ENCODE measurements around the gene CADPS. TPM values are rescaled to one million over a fixed set of nuclear protein-coding genes. Genes with fewer than 3 reads are reported as not detected.

The CADPS gene
- polyA plus RNA-seq, 1 of the 3 experiments (the other 2 are of a cell fraction) = 5.8 TPM

GRCh38 chr3:62361824-62362223 is 513.4 kb downstream of the CADPS start:
- H3F3A ChIP-seq (replicated peaks; ENCODE audit: insufficient read depth) = no peaks in the 10 kb centered on the region
- no peak overlapping the region for H3K9ac ChIP-seq
- no peak for DNase-seq
- H3K27me3 ChIP-seq (ENCODE audit: insufficient read depth) = peaks cover 7% of the 10 kb centered on the region; the same call in 1 of the 2 replicates
- H3K4me3 ChIP-seq (ENCODE audit: low read depth in 2 of 2, low read length in 1 of 2) = no peak overlapping the region
- H2AFZ ChIP-seq (ENCODE audit: low read depth) = no peak overlapping the region
- H3K36me3 ChIP-seq (replicated peaks in 1 of 2; ENCODE audit: control insufficient read depth in 1 of 2, insufficient read depth in 2 of 2, low read length in 1 of 2) = no peaks in the 10 kb centered on the region
- POLR2A ChIA-PET = no interaction called here
- H3K9me2 ChIP-seq = no peaks in the 10 kb centered on the region
- H3K27ac ChIP-seq (ENCODE audit: low read depth in 2 of 2, low read length in 1 of 2) = no peak overlapping the region
- H3K4me1 ChIP-seq (ENCODE audit: control insufficient read depth in 1 of 2, insufficient read depth in 2 of 2, low read depth in 1 of 2, low read length in 1 of 2) = no peaks in the 10 kb centered on the region
- CTCF ChIA-PET = no interaction called here
- H3K79me2 ChIP-seq (ENCODE audit: insufficient read depth) = no peaks in the 10 kb centered on the region
- H3K9me3 ChIP-seq = no peaks in the 10 kb centered on the region
- TF ChIP-seq FOXM1 (IDR thresholded peaks at IDR 0.05; ENCODE audit: low read depth) (no peak), TEAD4 (IDR thresholded peaks at IDR 0.05; ENCODE audit: borderline replicate concordance, insufficient read depth) (no peak), ELF1 (IDR thresholded peaks at IDR 0.05) (no peak), NFIC (IDR thresholded peaks at IDR 0.05; ENCODE audit: borderline replicate concordance) (no peak), TAF1 (IDR thresholded peaks at IDR 0.05; ENCODE audit: borderline replicate concordance, low read depth, low read length) (no peak), YY1 (IDR thresholded peaks at IDR 0.05; ENCODE audit: low read depth) (no peak), EP300 (IDR thresholded peaks at IDR 0.05; ENCODE audit: borderline replicate concordance in 1 of 2, low read depth in 1 of 2, low read length in 1 of 2) (no peak), USF1 (IDR thresholded peaks at IDR 0.05; ENCODE audit: borderline replicate concordance, low read depth) (0 out of 2 replicates have a peak, but pooled peaks have one; percentile 43)
- 40% methylated on average over 3 of the region's 3 CpGs for WGBS (ENCODE audit: low lambda C conversion rate)
- no peaks in the 10 kb centered on the region for H4K20me1 ChIP-seq (ENCODE audit: insufficient read depth)
- no peak overlapping the region for H3K4me2 ChIP-seq

GRCh38 chr3:62361261-62361660 is 514.0 kb downstream of the CADPS start:
- H3K4me1 ChIP-seq (ENCODE audit: control insufficient read depth in 1 of 2, insufficient read depth in 2 of 2, low read depth in 1 of 2, low read length in 1 of 2) = no peaks in the 10 kb centered on the region
- no peaks in the 10 kb centered on the region for H3F3A ChIP-seq (replicated peaks; ENCODE audit: insufficient read depth)
- H3K27me3 ChIP-seq (ENCODE audit: insufficient read depth) = peaks cover 4% of the 10 kb centered on the region; the same call in 1 of the 2 replicates
- H2AFZ ChIP-seq (ENCODE audit: low read depth) = no peak overlapping the region
- H3K79me2 ChIP-seq (ENCODE audit: insufficient read depth) = no peaks in the 10 kb centered on the region
- DNase-seq = no peak
- CTCF ChIA-PET = no interaction called here
- no peaks in the 10 kb centered on the region for H4K20me1 ChIP-seq (ENCODE audit: insufficient read depth)
- no peaks in the 10 kb centered on the region for H3K9me2 ChIP-seq
- H3K36me3 ChIP-seq (replicated peaks in 1 of 2; ENCODE audit: control insufficient read depth in 1 of 2, insufficient read depth in 2 of 2, low read length in 1 of 2) = no peaks in the 10 kb centered on the region
- no peak overlapping the region for H3K27ac ChIP-seq (ENCODE audit: low read depth in 2 of 2, low read length in 1 of 2)
- H3K9ac ChIP-seq = no peak overlapping the region
- 92% methylated on average over 3 of the region's 3 CpGs for WGBS (ENCODE audit: low lambda C conversion rate)
- TF ChIP-seq RAD21 (IDR thresholded peaks at IDR 0.05; ENCODE audit: low read length) = no peak
- TF ChIP-seq RFX5 (IDR thresholded peaks at IDR 0.05; ENCODE audit: low read length) = no peak
- no peak for TF ChIP-seq SIN3A (IDR thresholded peaks at IDR 0.05; ENCODE audit: borderline replicate concordance, low read depth, low read length)
- TF ChIP-seq RCOR1 (IDR thresholded peaks at IDR 0.05; ENCODE audit: low read length) = no peak
- H3K9me3 ChIP-seq = no peaks in the 10 kb centered on the region
- no peak overlapping the region for H3K4me3 ChIP-seq (ENCODE audit: low read depth in 2 of 2, low read length in 1 of 2)
- H3K4me2 ChIP-seq = no peak overlapping the region
- POLR2A ChIA-PET = no interaction called here

DNA sequence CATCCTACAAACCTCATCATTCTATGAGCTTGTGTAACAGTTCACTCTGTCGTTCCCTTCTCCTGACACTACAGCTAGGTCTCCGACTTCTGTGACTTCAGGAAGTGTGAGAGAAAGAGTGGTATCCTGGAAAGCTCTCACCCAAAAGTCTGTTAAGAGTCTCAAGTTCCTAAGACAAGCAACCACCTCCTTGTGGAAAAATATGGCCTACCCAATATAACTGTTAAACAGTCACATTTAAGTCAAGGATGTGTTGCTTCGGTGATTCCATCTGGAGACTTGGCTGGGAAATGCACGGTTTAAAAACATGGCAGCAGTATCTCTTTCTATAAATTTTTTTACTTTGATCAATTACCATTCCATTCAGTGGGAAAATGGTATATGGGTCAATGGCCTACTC is 515.7 kb downstream of the CADPS start:
- CTCF ChIA-PET = no interaction called here
- POLR2A ChIA-PET = no interaction called here
- Histone ChIP-seq H3K9me2 (no peaks in the 10 kb centered on the region), H3K4me1 (ENCODE audit: control insufficient read depth in 1 of 2, insufficient read depth in 2 of 2, low read depth in 1 of 2, low read length in 1 of 2) (no peaks in the 10 kb centered on the region), H3F3A (replicated peaks; ENCODE audit: insufficient read depth) (no peaks in the 10 kb centered on the region), H3K27ac (ENCODE audit: low read depth in 2 of 2, low read length in 1 of 2) (no peak overlapping the region), H3K4me2 (no peak overlapping the region), H4K20me1 (ENCODE audit: insufficient read depth) (no peaks in the 10 kb centered on the region), H3K9me3 (no peaks in the 10 kb centered on the region), H3K36me3 (replicated peaks in 1 of 2; ENCODE audit: control insufficient read depth in 1 of 2, insufficient read depth in 2 of 2, low read length in 1 of 2) (no peaks in the 10 kb centered on the region), H3K79me2 (ENCODE audit: insufficient read depth) (no peaks in the 10 kb centered on the region), H3K27me3 (ENCODE audit: insufficient read depth) (peaks cover 4% of the 10 kb centered on the region; the same call in 1 of the 2 replicates), H2AFZ (ENCODE audit: low read depth) (no peak overlapping the region), H3K4me3 (ENCODE audit: low read depth in 2 of 2, low read length in 1 of 2) (no peak overlapping the region), H3K9ac (no peak overlapping the region)
- WGBS (ENCODE audit: low lambda C conversion rate) = 44% methylated on average over 4 of the region's 4 CpGs
- no peak for TF ChIP-seq FOXJ3 (CRISPR knock-in tag; IDR thresholded peaks at IDR 0.05)
- no peak for DNase-seq

Measured in SK-N-SH (cell line).